ENCODE results near the gene ERBB2. TPM values are rescaled to one million over a fixed set of nuclear protein-coding genes. Genes with fewer than 3 reads are reported as not detected.

Gene ERBB2
- total RNA-seq, 1 donor from 2014 or later: 14.5 TPM

- Mint-ChIP-seq H3K4me3 (ENCODE audit: unreplicated experiment) (no peak overlapping the region), H3K9me3 (ENCODE audit: unreplicated experiment) (peaks cover 2% of the 10 kb centered on the region), H3K36me3 (ENCODE audit: unreplicated experiment) (no peaks in the 10 kb centered on the region), H3K27ac (ENCODE audit: unreplicated experiment) (no peak overlapping the region), H3K27me3 (ENCODE audit: unreplicated experiment) (peaks cover 9% of the 10 kb centered on the region), H3K4me1 (ENCODE audit: low read depth, unreplicated experiment) (peaks cover 5% of the 10 kb centered on the region)
- DNase-seq: no peak
- no peak for TF ChIP-seq CTCF (IDR thresholded peaks at IDR 0.05; ENCODE audit: partially characterized antibody, unreplicated experiment)
Observed at GRCh38 chr17:39659279-39660010, 40.4 kb upstream of the ERBB2 start.

- TF ChIP-seq CTCF (IDR thresholded peaks at IDR 0.05; ENCODE audit: partially characterized antibody, unreplicated experiment): no peak
- no peak overlapping the region for H3K4me3 Mint-ChIP-seq (ENCODE audit: unreplicated experiment)
- H3K27ac Mint-ChIP-seq (ENCODE audit: unreplicated experiment): no peak overlapping the region
- no peak for DNase-seq
- H3K4me1 Mint-ChIP-seq (ENCODE audit: low read depth, unreplicated experiment): peaks cover 5% of the 10 kb centered on the region
- peaks cover 2% of the 10 kb centered on the region for H3K9me3 Mint-ChIP-seq (ENCODE audit: unreplicated experiment)
- H3K27me3 Mint-ChIP-seq (ENCODE audit: unreplicated experiment): peaks cover 8% of the 10 kb centered on the region
- H3K36me3 Mint-ChIP-seq (ENCODE audit: unreplicated experiment): no peaks in the 10 kb centered on the region
Observed at GRCh38 chr17:39660011-39660360, 39.9 kb upstream of the ERBB2 start.

DNA sequence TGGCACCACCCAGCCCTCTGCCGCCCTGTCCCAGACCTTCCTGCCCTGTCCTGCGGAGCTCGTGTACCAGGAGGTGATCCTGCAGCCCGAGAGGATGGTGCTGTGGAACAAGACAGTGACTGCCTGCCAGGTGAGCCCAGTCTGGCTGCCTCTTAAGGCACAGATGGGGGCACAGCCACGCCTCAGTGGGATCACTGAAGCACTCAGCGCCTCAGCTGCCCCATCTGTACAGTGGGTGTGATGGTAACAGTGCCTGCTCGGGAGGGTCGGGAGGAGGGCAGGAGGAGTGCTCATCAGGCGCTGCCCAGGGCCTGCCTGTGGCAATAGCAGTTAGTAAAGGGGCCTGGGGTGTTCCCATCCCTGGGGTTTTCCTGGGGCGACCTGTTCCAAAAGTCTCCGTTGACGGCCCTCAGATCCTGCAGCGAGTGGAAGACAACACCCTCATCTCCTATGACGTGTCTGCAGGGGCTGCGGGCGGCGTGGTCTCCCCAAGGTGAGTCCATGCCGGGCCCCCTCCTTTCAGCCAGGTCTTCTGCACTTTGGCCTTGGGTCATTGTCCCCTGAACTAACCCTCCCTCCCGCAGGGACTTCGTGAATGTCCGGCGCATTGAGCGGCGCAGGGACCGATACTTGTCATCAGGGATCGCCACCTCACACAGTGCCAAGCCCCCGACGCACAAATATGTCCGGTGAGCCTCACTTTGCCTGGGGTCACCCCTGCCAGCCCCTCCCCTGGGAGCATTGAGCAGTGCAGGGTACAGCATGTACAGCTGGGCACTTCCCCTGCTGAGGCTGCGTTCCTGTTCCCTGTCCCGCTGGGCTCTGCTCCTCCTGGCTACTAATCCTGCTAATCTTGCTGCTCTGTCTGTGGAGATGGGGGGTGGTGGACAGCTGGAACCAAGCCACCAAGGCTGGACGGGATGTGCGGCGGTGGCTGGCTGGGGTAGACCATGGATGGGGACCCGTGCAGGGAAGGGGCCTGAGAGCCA is 39.2 kb upstream of the ERBB2 start:
- Mint-ChIP-seq H3K4me3 (ENCODE audit: unreplicated experiment) (no peak overlapping the region), H3K4me1 (ENCODE audit: low read depth, unreplicated experiment) (peaks cover 5% of the 10 kb centered on the region), H3K27ac (ENCODE audit: unreplicated experiment) (no peak overlapping the region), H3K27me3 (ENCODE audit: unreplicated experiment) (peaks cover 3% of the 10 kb centered on the region), H3K9me3 (ENCODE audit: unreplicated experiment) (peaks cover under 1% of the 10 kb centered on the region), H3K36me3 (ENCODE audit: unreplicated experiment) (no peaks in the 10 kb centered on the region)
- no peak for TF ChIP-seq CTCF (IDR thresholded peaks at IDR 0.05; ENCODE audit: partially characterized antibody, unreplicated experiment)
- DNase-seq: no peak

GRCh38 chr17:39661744-39662541 is 37.9 kb upstream of the ERBB2 start:
- DNase-seq: no peak
- no peak for TF ChIP-seq CTCF (IDR thresholded peaks at IDR 0.05; ENCODE audit: partially characterized antibody, unreplicated experiment)
- Mint-ChIP-seq H3K4me3 (ENCODE audit: unreplicated experiment) (no peak overlapping the region), H3K27me3 (ENCODE audit: unreplicated experiment) (peaks cover 4% of the 10 kb centered on the region), H3K36me3 (ENCODE audit: unreplicated experiment) (no peaks in the 10 kb centered on the region), H3K4me1 (ENCODE audit: low read depth, unreplicated experiment) (peaks cover 5% of the 10 kb centered on the region), H3K9me3 (ENCODE audit: unreplicated experiment) (no peaks in the 10 kb centered on the region), H3K27ac (ENCODE audit: unreplicated experiment) (no peak overlapping the region)
